OCI-LY1 (cell line): Measurements from ENCODE around the gene COX4I1.
A peak's percentile ranks its signal among the peaks of the same experiment; 100 is the strongest.

Experiments used
- H2AFZ ChIP-seq: fragments of 200-600 bp; sonication (generic), shearing (Covaris generic); 2 replicates; pipeline ENCODE4 v1.6.0; 2014; ENCODE audit warnings: antibody characterized with exemption, mild to moderate bottlenecking, low read length
- H3F3A ChIP-seq: fragments of 200-600 bp; sonication (generic), shearing (Covaris generic); 2 replicates; pipeline ENCODE4 v1.6.0; 2014; ENCODE audit warnings: mild to moderate bottlenecking, antibody characterized with exemption, low read length, moderate library complexity; ENCODE audit not compliant: insufficient read depth
- H3K27ac ChIP-seq: fragments of 200-600 bp; sonication (generic); 2 replicates; pipeline ENCODE4 v1.5.1; 2014; ENCODE audit warnings: low read length, mixed run types, mild to moderate bottlenecking, low read depth; ENCODE audit not compliant: poor library complexity, severe bottlenecking
- H3K27me3 ChIP-seq: fragments of 200-600 bp; sonication (generic); 2 replicates; pipeline ENCODE4 v1.6.0; 2014; ENCODE audit warnings: antibody characterized with exemption, mild to moderate bottlenecking, low read length, moderate library complexity; ENCODE audit not compliant: insufficient read depth
- H3K36me3 ChIP-seq: fragments of 200-600 bp; sonication (generic); 2 replicates; pipeline ENCODE4 v1.6.1; 2014; ENCODE audit warnings: mild to moderate bottlenecking, antibody characterized with exemption, low read length, moderate library complexity, mixed read lengths; ENCODE audit not compliant: insufficient read depth
- H3K4me1 ChIP-seq: fragments of 200-600 bp; sonication (generic); 2 replicates; pipeline ENCODE4 v1.5.1; 2014; ENCODE audit warnings: mild to moderate bottlenecking, low read length, moderate library complexity; ENCODE audit not compliant: insufficient read depth, severe bottlenecking
- H3K4me2 ChIP-seq: fragments of 200-600 bp; sonication (generic), shearing (Covaris generic); 2 replicates; pipeline ENCODE4 v1.6.1; 2014; ENCODE audit warnings: low read length
- H3K4me3 ChIP-seq: fragments of 200-600 bp; sonication (generic); 2 replicates; pipeline ENCODE4 v1.5.1; 2014; ENCODE audit warnings: low read length, low read depth, mild to moderate bottlenecking, mixed read lengths; ENCODE audit not compliant: poor library complexity, severe bottlenecking
- H3K79me2 ChIP-seq: fragments of 200-600 bp; shearing (Covaris generic); 2 replicates; pipeline ENCODE4 v1.6.1; 2016; ENCODE audit warnings: mixed run types, low read length, mixed read lengths; ENCODE audit not compliant: insufficient read depth
- H3K9ac ChIP-seq: fragments of 200-600 bp; sonication (generic), shearing (Covaris generic); 2 replicates; pipeline ENCODE4 v1.6.1; 2014; ENCODE audit warnings: mild to moderate bottlenecking, low read length, mixed read lengths
- H3K9me2 ChIP-seq: fragments of 200-600 bp; sonication (generic), shearing (Covaris generic); 2 replicates; pipeline ENCODE4 v1.6.1; 2014; ENCODE audit warnings: low read depth, mild to moderate bottlenecking, low read length, mixed read lengths
- H3K9me3 ChIP-seq: fragments of 200-600 bp; shearing (Covaris generic); 2 replicates; pipeline ENCODE4 v1.6.1; 2014; ENCODE audit warnings: low read length, mixed read lengths
- H4K20me1 ChIP-seq: fragments of 200-600 bp; sonication (generic), shearing (Covaris generic); 2 replicates; pipeline ENCODE4 v1.6.0; 2016; ENCODE audit warnings: mild to moderate bottlenecking, low read length; ENCODE audit not compliant: insufficient read depth
- EZH2 ChIP-seq: fragments of 200-600 bp; sonication (generic), shearing (Covaris generic); IDR thresholded peaks from 2 replicates; pipeline ENCODE4 v1.8.0; 2017; ENCODE audit warnings: borderline replicate concordance, mixed run types, mild to moderate bottlenecking, antibody characterized with exemption, low read length, moderate library complexity, mixed read lengths
- TF ChIP-seq, protein P1 (sequence below): fragments of 200-600 bp; sonication (generic), shearing (Covaris generic); IDR thresholded peaks from 2 replicates; pipeline ENCODE4 v1.5.1; 2017; ENCODE audit warnings: mild to moderate bottlenecking, antibody characterized with exemption, low read length, moderate library complexity, mixed read lengths

Gene COX4I1

DNA sequence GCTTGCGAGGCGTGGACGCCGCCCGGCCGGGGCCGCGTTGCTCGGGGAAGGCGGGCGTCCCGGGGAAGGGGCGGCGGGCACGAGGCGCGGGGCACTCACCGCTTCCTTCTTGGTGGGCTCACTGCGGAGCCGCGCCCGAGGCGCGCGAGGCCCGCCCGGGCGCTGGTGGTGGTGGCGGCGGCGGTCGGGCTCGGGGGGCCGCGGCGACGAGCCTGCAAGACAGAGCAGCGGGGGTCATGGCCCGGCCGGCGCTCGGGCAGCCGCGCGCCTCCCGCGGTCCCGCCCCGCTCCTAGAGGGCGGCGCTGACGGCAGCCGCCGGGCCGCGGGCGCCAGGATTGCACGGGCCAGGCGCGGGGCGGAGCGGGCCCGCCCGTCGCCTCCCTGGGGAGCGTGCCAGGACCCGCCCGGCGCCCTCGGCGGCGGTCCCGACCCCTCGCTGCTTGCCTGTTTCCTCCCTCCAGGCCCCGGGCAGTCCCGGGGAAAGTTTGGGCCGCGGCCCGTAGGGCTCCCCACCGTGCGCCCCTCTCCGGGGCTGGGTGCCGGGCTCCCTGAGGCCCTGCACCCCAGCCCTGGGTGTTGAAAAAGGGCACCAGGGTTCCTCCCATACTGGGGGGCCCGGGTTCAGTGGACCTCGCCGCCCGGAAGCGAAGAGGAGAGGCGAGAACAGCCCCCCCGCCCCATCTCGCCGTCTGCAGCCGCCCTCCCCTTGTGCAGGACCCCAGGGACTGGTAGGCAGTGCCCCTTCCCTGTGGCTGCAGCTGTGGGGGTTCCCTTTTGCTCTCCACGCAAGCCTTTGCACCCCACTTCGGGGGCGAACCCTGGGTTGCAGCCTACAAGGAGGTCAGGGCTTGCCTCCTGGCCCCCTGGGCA lies 48.4 kb upstream of the COX4I1 start, which contains the start of gene C16orf74:
Gene C16orf74, minus strand, starts transcription at position 270 of the 871 bp plus-strand sequence. CDS start 15,879 bp downstream, outside the sequence.
- H4K20me1 ChIP-seq: no peaks in the 10 kb centered on the region

DNA sequence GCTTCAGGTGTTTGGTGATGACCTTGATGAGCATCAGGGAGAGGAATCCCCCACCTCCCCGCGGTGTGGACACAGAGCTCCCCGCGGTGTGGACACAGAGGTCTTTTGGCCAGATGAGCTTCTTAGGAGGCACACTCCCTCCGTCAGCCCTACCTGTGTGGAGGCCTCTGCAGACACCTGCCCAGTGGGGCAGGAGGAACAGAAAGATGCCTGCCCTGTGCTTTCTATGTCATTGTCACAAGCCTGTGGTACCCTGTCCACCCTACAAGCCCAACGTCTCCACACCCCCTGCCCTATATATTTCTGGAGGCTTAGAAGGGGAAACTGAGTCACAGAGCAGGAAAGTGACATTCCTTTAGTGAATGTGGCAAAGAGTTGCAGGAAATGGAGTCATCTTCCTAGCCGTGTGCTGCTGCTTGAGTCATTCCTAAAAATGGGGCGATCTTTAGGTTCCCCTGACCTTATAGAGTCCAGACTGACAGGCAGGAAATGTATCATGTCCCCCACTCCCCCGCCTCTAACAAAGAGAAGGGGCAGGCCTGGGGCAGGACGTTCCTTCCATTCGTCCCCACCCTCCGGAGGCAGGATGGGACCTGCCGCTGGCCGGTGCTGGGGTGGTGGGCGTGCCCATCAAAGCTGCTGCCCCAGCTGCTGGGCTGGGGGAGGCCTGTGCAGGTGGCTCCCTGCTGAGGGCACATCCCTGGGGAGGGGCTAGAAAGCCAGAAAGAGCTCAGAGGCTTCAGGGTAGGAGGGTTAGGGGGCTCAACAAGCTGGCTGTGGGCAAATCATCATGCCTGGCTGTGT lies 47.6 kb upstream of the COX4I1 start:
- TF ChIP-seq, protein P1, sequence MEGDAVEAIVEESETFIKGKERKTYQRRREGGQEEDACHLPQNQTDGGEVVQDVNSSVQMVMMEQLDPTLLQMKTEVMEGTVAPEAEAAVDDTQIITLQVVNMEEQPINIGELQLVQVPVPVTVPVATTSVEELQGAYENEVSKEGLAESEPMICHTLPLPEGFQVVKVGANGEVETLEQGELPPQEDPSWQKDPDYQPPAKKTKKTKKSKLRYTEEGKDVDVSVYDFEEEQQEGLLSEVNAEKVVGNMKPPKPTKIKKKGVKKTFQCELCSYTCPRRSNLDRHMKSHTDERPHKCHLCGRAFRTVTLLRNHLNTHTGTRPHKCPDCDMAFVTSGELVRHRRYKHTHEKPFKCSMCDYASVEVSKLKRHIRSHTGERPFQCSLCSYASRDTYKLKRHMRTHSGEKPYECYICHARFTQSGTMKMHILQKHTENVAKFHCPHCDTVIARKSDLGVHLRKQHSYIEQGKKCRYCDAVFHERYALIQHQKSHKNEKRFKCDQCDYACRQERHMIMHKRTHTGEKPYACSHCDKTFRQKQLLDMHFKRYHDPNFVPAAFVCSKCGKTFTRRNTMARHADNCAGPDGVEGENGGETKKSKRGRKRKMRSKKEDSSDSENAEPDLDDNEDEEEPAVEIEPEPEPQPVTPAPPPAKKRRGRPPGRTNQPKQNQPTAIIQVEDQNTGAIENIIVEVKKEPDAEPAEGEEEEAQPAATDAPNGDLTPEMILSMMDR: no peak
- no peak for TF ChIP-seq EZH2
- no peaks in the 10 kb centered on the region for H3K36me3 ChIP-seq
- no peaks in the 10 kb centered on the region for H3K9me2 ChIP-seq
- H3K4me2 ChIP-seq: peak overlapping the region; percentile 49
- peak overlapping the region; percentile 2 for H3K27ac ChIP-seq
- H3F3A ChIP-seq: no peaks in the 10 kb centered on the region
- H2AFZ ChIP-seq: no peak overlapping the region
- no peaks in the 10 kb centered on the region for H3K9me3 ChIP-seq
- H3K79me2 ChIP-seq: no peaks in the 10 kb centered on the region
- no peaks in the 10 kb centered on the region for H4K20me1 ChIP-seq
- H3K4me1 ChIP-seq: peaks cover 64% of the 10 kb centered on the region
- peak overlapping the region; percentile 39 for H3K4me3 ChIP-seq
- no peak overlapping the region; the same call in 1 of the 2 replicates for H3K9ac ChIP-seq
- peaks cover 9% of the 10 kb centered on the region; the same call in 1 of the 2 replicates for H3K27me3 ChIP-seq

More for the DNA sequence above, 48.4 kb upstream of the COX4I1 start, which contains the start of gene C16orf74:
- Histone ChIP-seq H2AFZ (no peak within 1 kb of the TSS), H3K9ac (no peak within 1 kb of the TSS; the same call in 1 of the 2 replicates), H3K27me3 (peaks cover 9% of the 10 kb centered on the region; the same call in 1 of the 2 replicates), H3K79me2 (no peaks in the 10 kb centered on the region), H3K9me2 (no peaks in the 10 kb centered on the region), H3F3A (no peaks in the 10 kb centered on the region), H3K4me3 (peak within 1 kb of the TSS; percentile 39), H3K9me3 (no peaks in the 10 kb centered on the region), H3K36me3 (no peaks in the 10 kb centered on the region), H3K27ac (no peak within 1 kb of the TSS), H3K4me1 (peaks cover 56% of the 10 kb centered on the region), H3K4me2 (peak within 1 kb of the TSS; percentile 49)
- no peak for TF ChIP-seq EZH2
- TF ChIP-seq, protein P1: no peak

DNA sequence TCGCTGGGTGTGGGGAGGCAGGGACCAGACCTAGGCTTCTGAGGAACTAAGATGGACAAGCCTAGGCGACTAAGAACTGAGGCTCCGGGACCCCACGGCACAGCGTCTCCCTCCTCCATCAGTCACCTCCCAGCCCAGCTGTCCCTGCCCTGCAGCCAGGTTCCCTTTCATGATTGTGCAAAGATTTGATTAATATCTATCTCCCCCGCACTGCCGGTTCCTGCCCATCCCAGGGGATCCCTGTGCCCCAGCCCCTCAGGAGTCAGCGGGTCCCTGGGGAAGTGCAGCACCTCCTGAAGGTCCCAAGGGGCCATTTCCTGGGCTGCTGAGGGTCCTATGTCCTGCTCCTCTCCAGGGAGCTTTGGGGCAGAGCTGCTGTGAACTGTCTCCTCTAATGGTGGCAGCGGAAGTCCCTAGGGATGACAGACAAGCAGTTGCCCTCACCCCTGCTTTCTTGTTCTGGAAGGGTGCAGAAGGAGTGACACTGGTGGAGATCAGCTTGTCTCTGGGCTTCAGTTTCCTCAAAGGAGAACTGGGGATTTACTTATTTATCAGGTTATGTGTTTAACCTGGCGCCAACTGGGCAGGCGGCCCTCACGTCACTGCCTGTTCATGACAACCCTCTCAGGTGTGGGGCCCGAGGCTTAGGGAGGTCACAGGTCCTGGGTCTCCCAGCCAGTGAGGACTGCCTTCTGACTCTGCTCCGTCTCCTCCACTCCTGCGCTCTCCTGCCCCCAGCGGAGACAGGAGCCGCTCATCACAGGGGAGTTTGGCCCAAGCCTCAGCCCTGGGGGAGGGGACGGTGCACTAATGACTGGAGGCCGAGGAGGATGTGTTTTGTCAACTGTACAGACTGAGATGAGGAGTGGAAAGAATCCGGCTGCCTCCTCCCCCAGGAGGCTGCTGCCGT lies 46.7 kb upstream of the COX4I1 start:
- no peak overlapping the region for H2AFZ ChIP-seq
- H3K9ac ChIP-seq: no peak overlapping the region
- no peak overlapping the region for H3K4me3 ChIP-seq
- H3K36me3 ChIP-seq: no peaks in the 10 kb centered on the region
- TF ChIP-seq EZH2: no peak
- TF ChIP-seq, protein P1: peak; percentile 40; the same call in 1 of the 2 replicates
- no peaks in the 10 kb centered on the region for H3K79me2 ChIP-seq
- no peaks in the 10 kb centered on the region for H3K9me2 ChIP-seq
- 0 out of 2 replicates have a peak, but pooled peaks cover under 1% of the 10 kb centered on the region for H3F3A ChIP-seq
- H3K4me1 ChIP-seq: peaks cover 73% of the 10 kb centered on the region
- peak overlapping the region; percentile 18 for H3K4me2 ChIP-seq
- H4K20me1 ChIP-seq: no peaks in the 10 kb centered on the region
- no peaks in the 10 kb centered on the region for H3K9me3 ChIP-seq
- peaks cover 9% of the 10 kb centered on the region; the same call in 1 of the 2 replicates for H3K27me3 ChIP-seq
- H3K27ac ChIP-seq: peak overlapping the region; percentile 35
